GM12864 (cell line): ENCODE data around the gene CD200R1L.

ENCODE experiments used
- DNase-seq: peaks from one replicate; pipeline ENCODE4 v3.0.0-alpha.2; 2011; ENCODE audit warnings: low read depth
- H3K4me3 ChIP-seq: 2 replicates; pipeline ENCODE4 v1.5.1; 2011; ENCODE audit warnings: mild to moderate bottlenecking, low read depth, low read length, control low read depth
- TF ChIP-seq, protein P1 (sequence below): IDR thresholded peaks from 2 replicates; pipeline ENCODE4 v1.5.1; 2011; ENCODE audit warnings: low read depth, mild to moderate bottlenecking, moderate library complexity, low read length, control low read depth, inconsistent platforms; ENCODE audit errors: missing control alignments

Gene CD200R1L

DNA sequence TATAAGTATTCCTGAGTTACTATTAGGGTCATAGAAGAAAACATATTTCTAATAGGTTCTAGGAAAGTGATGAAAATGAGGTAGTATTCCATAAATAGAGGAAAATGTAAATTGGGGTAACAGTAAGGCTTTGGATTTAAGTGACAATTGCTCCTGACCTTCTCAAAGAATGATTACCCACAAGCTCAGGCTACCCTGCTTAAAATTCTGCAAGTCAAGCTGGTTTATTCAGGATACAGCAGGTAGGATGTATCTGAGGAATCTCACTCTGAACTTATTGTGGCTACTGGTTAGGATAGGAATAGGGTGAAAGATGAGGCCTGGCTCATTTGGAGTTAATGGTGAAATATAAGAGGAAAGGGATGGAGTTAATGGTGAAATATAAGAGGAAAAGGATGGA, 67.7 kb downstream of the CD200R1L start:
- DNase-seq: no peak
- TF ChIP-seq, protein P1, sequence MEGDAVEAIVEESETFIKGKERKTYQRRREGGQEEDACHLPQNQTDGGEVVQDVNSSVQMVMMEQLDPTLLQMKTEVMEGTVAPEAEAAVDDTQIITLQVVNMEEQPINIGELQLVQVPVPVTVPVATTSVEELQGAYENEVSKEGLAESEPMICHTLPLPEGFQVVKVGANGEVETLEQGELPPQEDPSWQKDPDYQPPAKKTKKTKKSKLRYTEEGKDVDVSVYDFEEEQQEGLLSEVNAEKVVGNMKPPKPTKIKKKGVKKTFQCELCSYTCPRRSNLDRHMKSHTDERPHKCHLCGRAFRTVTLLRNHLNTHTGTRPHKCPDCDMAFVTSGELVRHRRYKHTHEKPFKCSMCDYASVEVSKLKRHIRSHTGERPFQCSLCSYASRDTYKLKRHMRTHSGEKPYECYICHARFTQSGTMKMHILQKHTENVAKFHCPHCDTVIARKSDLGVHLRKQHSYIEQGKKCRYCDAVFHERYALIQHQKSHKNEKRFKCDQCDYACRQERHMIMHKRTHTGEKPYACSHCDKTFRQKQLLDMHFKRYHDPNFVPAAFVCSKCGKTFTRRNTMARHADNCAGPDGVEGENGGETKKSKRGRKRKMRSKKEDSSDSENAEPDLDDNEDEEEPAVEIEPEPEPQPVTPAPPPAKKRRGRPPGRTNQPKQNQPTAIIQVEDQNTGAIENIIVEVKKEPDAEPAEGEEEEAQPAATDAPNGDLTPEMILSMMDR: no peak
- no peak overlapping the region for H3K4me3 ChIP-seq

- DNase-seq: no peak
- TF ChIP-seq, protein P1: no peak
- H3K4me3 ChIP-seq: no peak overlapping the region
These were observed 68.2 kb downstream of the CD200R1L start for GRCh38 chr3:112778353-112778948.

GRCh38 chr3:112777811-112778210, 68.9 kb downstream of the CD200R1L start:
- DNase-seq: no peak
- TF ChIP-seq, protein P1: no peak

DNA sequence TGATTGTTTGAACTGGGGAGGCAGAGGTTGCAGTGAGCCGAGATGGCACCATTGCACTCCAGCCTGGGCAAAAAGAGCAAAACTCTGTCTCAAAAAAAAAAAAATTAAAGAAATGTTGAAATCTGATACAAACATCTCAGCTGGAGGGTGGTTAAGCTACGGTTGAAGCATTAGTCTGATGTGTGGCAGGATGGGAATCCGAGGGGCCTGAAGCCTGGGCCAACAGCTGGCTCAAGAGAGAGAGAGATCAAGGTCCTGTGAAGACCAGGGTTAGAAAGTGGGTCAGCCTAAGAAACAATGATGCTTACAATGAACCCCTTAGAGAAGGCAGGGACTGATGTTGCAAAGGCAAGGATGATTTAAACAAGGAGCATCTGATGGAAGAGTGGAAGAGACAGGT, 69.8 kb downstream of the CD200R1L start:
- TF ChIP-seq, protein P1: no peak
- no peak overlapping the region for H3K4me3 ChIP-seq
- DNase-seq: no peak

More at GRCh38 chr3:112777811-112778210, 68.9 kb downstream of the CD200R1L start:
- no peak overlapping the region for H3K4me3 ChIP-seq

DNA sequence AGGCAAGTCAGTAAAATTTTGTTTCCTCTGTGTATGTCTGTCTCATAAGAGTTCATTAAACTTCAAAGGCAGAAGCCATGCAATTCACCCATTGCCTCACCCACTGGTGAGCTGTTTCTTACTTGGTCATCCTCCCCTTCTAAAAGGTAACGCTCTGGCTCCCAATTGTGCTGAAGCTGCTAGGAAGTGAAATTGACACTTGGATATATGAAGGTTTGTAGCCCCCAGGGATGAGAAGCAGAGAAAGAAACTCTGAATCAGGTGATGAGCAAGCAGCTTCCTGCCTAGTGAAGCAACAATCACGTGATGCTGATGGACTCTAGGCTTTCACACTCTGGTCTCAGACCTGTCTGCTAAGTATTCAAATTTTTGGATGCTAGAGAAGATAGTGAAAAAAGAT, 70.7 kb downstream of the CD200R1L start:
- no peak overlapping the region for H3K4me3 ChIP-seq
- TF ChIP-seq, protein P1: no peak
- no peak for DNase-seq

- TF ChIP-seq, protein P1: no peak
- no peak overlapping the region for H3K4me3 ChIP-seq
- DNase-seq: no peak
These were observed 71.5 kb downstream of the CD200R1L start for GRCh38 chr3:112775011-112775742.
